Measurements from ENCODE around the gene AMN. TPM values are rescaled to one million over a fixed set of nuclear protein-coding genes. Genes with fewer than 3 reads are reported as not detected.

Gene AMN
- total RNA-seq, 2 experiments from 2014 or later, result 2.6 to 2.8 TPM

GRCh38 chr14:102902523-102903247 is 19.8 kb upstream of the AMN start:
- peaks cover 67% of the 10 kb centered on the region for H3K36me3 Mint-ChIP-seq (ENCODE audit: low read depth)
- intact Hi-C loops (cut with DNase I, micrococcal nuclease), result no loop called here

GRCh38 chr14:102903248-102903888 is 19.1 kb upstream of the AMN start:
- ATAC-seq (ENCODE audit: poor library complexity) (no peak), DNase-seq (no peak)
- no peak overlapping the region for H3K4me3 Mint-ChIP-seq
- H3K9me3 Mint-ChIP-seq, result no peaks in the 10 kb centered on the region
- H3K4me1 Mint-ChIP-seq (ENCODE audit: low read depth), result peaks cover 11% of the 10 kb centered on the region
- peaks cover 80% of the 10 kb centered on the region for H3K36me3 ChIP-seq (ENCODE audit: insufficient read depth, low read length)
- CTCF ChIA-PET, result no interaction called here
- no peaks in the 10 kb centered on the region for H3K27me3 ChIP-seq (ENCODE audit: control insufficient read depth in 1 of 2, insufficient read depth in 2 of 2, low read length in 2 of 2)
- intact Hi-C loops (cut with DNase I, micrococcal nuclease), result no loop called here
- H3K27me3 Mint-ChIP-seq, result no peaks in the 10 kb centered on the region
- H3K27ac ChIP-seq (ENCODE audit: low read depth in 1 of 2, low read length in 2 of 2), result no peak overlapping the region
- peaks cover 66% of the 10 kb centered on the region for H3K36me3 Mint-ChIP-seq (ENCODE audit: low read depth)
- peaks cover 9% of the 10 kb centered on the region for H3K4me1 ChIP-seq (ENCODE audit: insufficient read depth, low read length)
- peak overlapping the region; percentile 82 for H3K27ac Mint-ChIP-seq
- POLR2A ChIA-PET, result no interaction called here
- no peak overlapping the region for H3K4me3 ChIP-seq (ENCODE audit: low read length)
- no peaks in the 10 kb centered on the region for H3K9me3 ChIP-seq (ENCODE audit: control insufficient read depth in 1 of 2, insufficient read depth in 1 of 2, low read length in 2 of 2)
- no peak for TF ChIP-seq CTCF (IDR thresholded peaks at IDR 0.05)

More at GRCh38 chr14:102902523-102903247, 19.8 kb upstream of the AMN start:
- Histone ChIP-seq H3K4me3 (ENCODE audit: low read length) (no peak overlapping the region), H3K9me3 (ENCODE audit: control insufficient read depth in 1 of 2, insufficient read depth in 1 of 2, low read length in 2 of 2) (no peaks in the 10 kb centered on the region), H3K36me3 (ENCODE audit: insufficient read depth, low read length) (peaks cover 81% of the 10 kb centered on the region), H3K4me1 (ENCODE audit: insufficient read depth, low read length) (peaks cover 9% of the 10 kb centered on the region), H3K27ac (ENCODE audit: low read depth in 1 of 2, low read length in 2 of 2) (no peak overlapping the region), H3K27me3 (ENCODE audit: control insufficient read depth in 1 of 2, insufficient read depth in 2 of 2, low read length in 2 of 2) (no peaks in the 10 kb centered on the region)
- peak overlapping the region; percentile 82 for H3K27ac Mint-ChIP-seq
- no peak for ATAC-seq (ENCODE audit: poor library complexity)
- H3K4me1 Mint-ChIP-seq (ENCODE audit: low read depth), result peaks cover 11% of the 10 kb centered on the region
- ChIA-PET POLR2A (interaction anchor here (1.7 kb wide), 1 partner anchor 46 kb away, joined by 8 read pairs; no protein-coding TSS in a partner anchor), CTCF (no interaction called here)
- H3K4me3 Mint-ChIP-seq, result no peak overlapping the region
- no peak for DNase-seq
- no peaks in the 10 kb centered on the region for H3K9me3 Mint-ChIP-seq
- TF ChIP-seq CTCF (IDR thresholded peaks at IDR 0.05), result no peak
- no peaks in the 10 kb centered on the region for H3K27me3 Mint-ChIP-seq

GRCh38 chr14:102903889-102904512 is 18.5 kb upstream of the AMN start:
- peaks cover 60% of the 10 kb centered on the region for H3K36me3 Mint-ChIP-seq (ENCODE audit: low read depth)
- no peak overlapping the region for H3K27ac ChIP-seq (ENCODE audit: low read depth in 1 of 2, low read length in 2 of 2)

More at GRCh38 chr14:102903889-102904512, 18.5 kb upstream of the AMN start:
- Mint-ChIP-seq H3K4me1 (ENCODE audit: low read depth) (peaks cover 11% of the 10 kb centered on the region), H3K9me3 (no peaks in the 10 kb centered on the region), H3K4me3 (no peak overlapping the region), H3K27ac (no peak overlapping the region), H3K27me3 (no peaks in the 10 kb centered on the region)
- Histone ChIP-seq H3K36me3 (ENCODE audit: insufficient read depth, low read length) (peaks cover 75% of the 10 kb centered on the region), H3K4me3 (ENCODE audit: low read length) (no peak overlapping the region), H3K4me1 (ENCODE audit: insufficient read depth, low read length) (peaks cover 9% of the 10 kb centered on the region), H3K9me3 (ENCODE audit: control insufficient read depth in 1 of 2, insufficient read depth in 1 of 2, low read length in 2 of 2) (no peaks in the 10 kb centered on the region), H3K27me3 (ENCODE audit: control insufficient read depth in 1 of 2, insufficient read depth in 2 of 2, low read length in 2 of 2) (no peaks in the 10 kb centered on the region)
- no peak for TF ChIP-seq CTCF (IDR thresholded peaks at IDR 0.05)
- ChIA-PET CTCF (no interaction called here), POLR2A (no interaction called here)
- intact Hi-C loops (cut with DNase I, micrococcal nuclease), result no loop called here
- DNase-seq (no peak), ATAC-seq (ENCODE audit: poor library complexity) (no peak)

Measured in CD4-positive, alpha-beta T cell (primary cell).